GM19468 (cell line): ENCODE results near the gene RNF223.
"Not testable (repeated sequence)": the region's sequence is repeated elsewhere in the genome, so short reads cannot be mapped to it uniquely, and the experiment has no call there.

Experiments
- ATAC-seq: cut with Tn5 transposase; IDR thresholded peaks from one replicate; pipeline ENCODE4 v1.9.1; 2021; ENCODE audit warnings: mild to moderate bottlenecking, moderate library complexity, moderate number of reproducible peaks; ENCODE audit not compliant: unreplicated experiment; ENCODE audit errors: extremely low read depth

The RNF223 gene

GRCh38 chr1:1034439-1034781 lies 39.7 kb downstream of the RNF223 start:
- ATAC-seq: no peak

DNA sequence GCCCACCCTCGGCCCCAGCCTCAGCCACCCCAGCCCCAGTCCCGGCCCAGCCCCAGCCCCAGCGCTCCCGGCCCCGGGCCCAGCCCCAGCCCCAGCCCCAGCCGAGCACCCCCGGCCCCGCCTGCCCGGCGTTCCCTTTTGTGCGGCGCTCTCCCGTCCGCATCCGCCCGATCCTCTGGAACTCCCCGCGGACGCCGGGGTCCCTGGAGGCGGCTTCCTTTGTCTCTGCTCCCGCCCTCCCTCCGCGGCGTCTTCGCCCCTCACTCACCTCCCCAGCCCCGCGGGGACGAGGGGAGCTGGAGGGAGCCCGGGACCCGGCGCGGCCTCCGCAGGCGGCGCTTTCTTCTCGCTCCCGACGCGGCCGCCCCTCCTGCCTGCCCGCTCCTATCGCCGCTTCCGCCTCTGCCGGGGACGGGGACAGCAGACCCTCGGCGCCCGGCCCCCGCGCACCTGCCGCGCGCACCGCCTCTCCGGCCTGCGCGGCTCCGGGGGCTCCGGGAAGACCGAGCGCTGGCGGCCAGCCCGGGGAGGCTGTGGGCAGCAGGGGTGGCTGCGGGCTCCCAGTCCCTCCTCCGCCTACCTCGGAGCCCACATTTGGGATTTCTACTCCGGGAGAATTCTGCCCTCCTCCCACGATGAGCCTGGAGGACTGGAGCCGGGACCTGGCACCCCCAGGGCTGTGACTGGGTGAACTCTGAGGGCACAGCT lies 40.2 kb downstream of the RNF223 start:
- no peak for ATAC-seq

DNA sequence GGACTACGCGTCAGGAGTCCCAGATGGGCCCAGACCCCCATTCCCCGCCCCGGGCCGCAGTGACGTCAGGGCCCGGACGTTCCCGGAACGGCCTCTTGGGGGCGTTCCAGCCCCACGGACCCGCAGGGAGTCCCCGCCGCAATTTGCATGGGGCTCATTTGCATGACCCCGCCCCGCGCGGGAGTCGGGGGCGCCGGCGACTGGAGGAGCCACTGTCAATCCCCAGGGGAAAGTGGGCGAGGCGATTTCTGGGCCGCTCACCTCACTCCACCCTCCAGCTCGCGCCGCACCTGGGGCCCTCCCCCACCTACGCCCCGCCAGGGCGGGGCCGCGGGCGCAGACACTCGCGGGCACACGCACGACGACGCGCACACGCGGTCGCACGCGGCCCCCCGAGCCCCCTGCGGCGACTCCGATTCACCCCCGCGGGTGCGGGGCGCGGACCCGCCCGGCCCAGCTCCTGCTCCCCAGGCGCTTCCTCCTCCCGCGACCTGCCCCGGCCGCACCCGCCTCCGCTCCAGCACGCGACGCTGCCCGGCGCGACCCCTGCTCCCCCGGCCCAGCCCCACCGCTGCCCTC lies 41.0 kb downstream of the RNF223 start:
- peak; percentile 67 for ATAC-seq

GRCh38 chr1:1032424-1032823 lies 41.7 kb downstream of the RNF223 start:
- no peak for ATAC-seq

DNA sequence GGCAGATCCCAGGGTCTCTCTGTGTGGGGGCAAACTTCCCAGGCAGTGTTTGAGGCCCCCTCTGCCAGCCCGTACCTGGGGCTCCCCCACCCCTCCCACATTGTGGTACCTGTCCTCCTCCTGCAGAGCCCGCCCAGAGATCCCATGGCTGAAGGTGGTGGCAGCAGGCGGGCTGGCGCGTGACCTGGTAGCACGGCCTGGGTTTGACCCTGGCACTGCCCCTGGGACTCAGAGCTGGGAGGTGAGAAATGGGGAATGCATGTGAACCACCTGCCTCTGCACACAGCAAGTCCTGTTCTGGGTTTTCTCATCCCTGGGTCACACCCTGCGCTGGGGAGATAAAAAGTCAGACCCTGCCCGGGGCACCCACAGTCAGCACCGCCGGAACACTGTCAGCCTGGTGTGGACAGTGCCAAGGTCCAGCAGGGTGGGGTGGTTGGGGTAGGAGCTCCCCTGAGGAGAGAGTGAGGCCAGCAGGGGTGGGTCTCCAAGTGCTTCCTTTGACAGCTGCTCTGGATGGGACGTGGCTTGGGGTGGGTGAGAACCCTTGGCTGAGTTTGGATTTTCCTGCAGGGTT lies 42.4 kb downstream of the RNF223 start:
- ATAC-seq: no peak

DNA sequence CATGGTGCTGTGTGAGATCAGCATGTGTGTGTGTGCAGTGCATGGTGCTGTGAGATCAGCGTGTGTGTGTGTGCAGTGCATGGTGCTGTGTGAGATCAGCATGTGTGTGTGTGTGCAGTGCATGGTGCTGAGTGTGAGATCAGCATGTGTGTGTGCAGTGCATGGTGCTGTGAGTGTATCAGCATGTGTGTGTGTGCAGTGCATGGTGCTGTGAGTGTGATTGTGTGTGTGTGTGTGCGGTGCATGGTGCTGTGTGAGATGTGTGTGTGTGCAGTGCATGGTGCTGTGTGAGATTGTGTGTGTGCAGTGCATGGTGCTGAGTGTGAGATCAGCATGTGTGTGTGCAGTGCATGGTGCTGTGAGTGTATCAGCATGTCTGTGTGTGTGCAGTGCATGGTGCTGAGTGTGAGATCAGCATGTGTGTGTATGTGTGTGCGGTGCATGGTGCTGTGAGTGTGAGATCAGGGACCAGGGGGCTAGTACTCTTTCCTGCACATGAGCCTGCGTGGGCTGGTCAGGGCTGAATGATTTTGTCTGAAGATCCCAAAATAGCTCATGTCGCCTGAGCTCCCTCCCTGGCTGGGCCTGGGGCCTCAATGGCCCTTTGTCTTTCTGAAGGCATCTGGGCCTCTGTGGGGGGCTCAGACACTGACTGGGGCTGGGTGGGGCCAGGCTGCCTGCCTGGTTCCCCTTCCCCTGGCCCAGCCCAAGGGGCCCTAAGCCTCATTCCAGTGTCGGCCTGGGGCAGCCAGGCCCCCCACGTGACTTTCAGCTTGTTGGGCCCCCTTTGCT lies 43.0 kb downstream of the RNF223 start:
- ATAC-seq: not testable (repeated sequence)

DNA sequence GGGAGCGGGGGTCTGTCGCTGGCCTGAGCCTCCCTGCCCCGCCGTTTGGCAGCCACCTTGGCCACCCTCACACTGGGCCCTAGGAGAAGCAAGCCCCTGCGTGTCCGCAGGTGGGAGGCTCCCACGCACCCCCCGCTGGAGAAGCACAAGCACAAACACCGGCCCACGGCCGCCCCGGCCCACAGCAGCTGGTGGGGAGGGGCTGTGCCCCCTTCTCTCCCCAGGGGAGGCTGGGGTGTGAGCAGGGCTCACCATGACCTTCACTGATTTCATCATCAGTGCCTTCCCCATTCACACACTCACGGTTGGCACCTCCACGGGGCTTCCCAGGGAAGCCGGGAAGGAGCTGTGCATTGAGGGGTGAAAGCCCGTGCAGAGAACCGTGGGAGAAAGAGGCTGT lies 46.3 kb downstream of the RNF223 start:
- ATAC-seq: no peak

- no peak for ATAC-seq
Measured at GRCh38 chr1:1026599-1027413, 47.3 kb downstream of the RNF223 start.

- no peak for ATAC-seq
Measured at GRCh38 chr1:1025730-1026129, 48.4 kb downstream of the RNF223 start.

GRCh38 chr1:1024771-1025699 lies 49.1 kb downstream of the RNF223 start:
- no peak for ATAC-seq

- no peak for ATAC-seq
Measured at GRCh38 chr1:1024149-1024770, 49.8 kb downstream of the RNF223 start.

- no peak for ATAC-seq
Measured at GRCh38 chr1:1023700-1024099, 50.4 kb downstream of the RNF223 start.

GRCh38 chr1:1022302-1023009 lies 51.6 kb downstream of the RNF223 start:
- no peak for ATAC-seq

- ATAC-seq: no peak
Measured at GRCh38 chr1:1021920-1022259, 52.2 kb downstream of the RNF223 start.

- ATAC-seq: no peak
Measured at GRCh38 chr1:1021010-1021919, 52.8 kb downstream of the RNF223 start.
